ACHN (cell line): ENCODE measurements around the gene OPCML.

Source experiments
- DNase-seq: peaks from one replicate; pipeline ENCODE4 v3.0.0-alpha.2; 2015
- in situ Hi-C: cut with HindIII; loops from 2 replicates; pipeline ENCODE4 v1.10.0; 2017; ENCODE audit warnings: low sequenced_read_pairs, low pct_ligation_motif_present, low pct_unique_long_range_greater_than_20kb

The OPCML gene

GRCh38 chr11:132881622-132882021, 650.7 kb downstream of the OPCML start:
- in situ Hi-C loops, result no loop called here

GRCh38 chr11:132878111-132878510, 654.2 kb downstream of the OPCML start:
- no peak for DNase-seq
- in situ Hi-C loops, result no loop called here

More at GRCh38 chr11:132881622-132882021, 650.7 kb downstream of the OPCML start:
- no peak for DNase-seq

GRCh38 chr11:132876705-132877104, 655.6 kb downstream of the OPCML start:
- DNase-seq, result no peak
- in situ Hi-C loops, result no loop called here

- in situ Hi-C loops, result no loop called here
- DNase-seq, result no peak
These were observed 656.1 kb downstream of the OPCML start for GRCh38 chr11:132876239-132876638.

GRCh38 chr11:132874638-132875037, 657.7 kb downstream of the OPCML start:
- in situ Hi-C loops, result no loop called here
- no peak for DNase-seq

GRCh38 chr11:132873841-132874240, 658.5 kb downstream of the OPCML start:
- in situ Hi-C loops, result no loop called here
- no peak for DNase-seq

GRCh38 chr11:132872211-132872610, 660.1 kb downstream of the OPCML start:
- in situ Hi-C loops, result no loop called here
- DNase-seq, result no peak

- in situ Hi-C loops, result no loop called here
- DNase-seq, result no peak
These were observed 665.3 kb downstream of the OPCML start for GRCh38 chr11:132866783-132867545.

- DNase-seq, result no peak
- in situ Hi-C loops, result no loop called here
These were observed 666.7 kb downstream of the OPCML start for GRCh38 chr11:132865623-132866022.

GRCh38 chr11:132864811-132865576, 667.3 kb downstream of the OPCML start:
- in situ Hi-C loops, result no loop called here
- DNase-seq, result no peak

GRCh38 chr11:132862933-132863332, 669.4 kb downstream of the OPCML start:
- in situ Hi-C loops, result no loop called here
- no peak for DNase-seq

GRCh38 chr11:132862137-132862536, 670.2 kb downstream of the OPCML start:
- no peak for DNase-seq
- in situ Hi-C loops, result no loop called here

GRCh38 chr11:132859306-132859705, 673.0 kb downstream of the OPCML start:
- in situ Hi-C loops, result no loop called here
- DNase-seq, result no peak

- no peak for DNase-seq
- in situ Hi-C loops, result no loop called here
These were observed 674.1 kb downstream of the OPCML start for GRCh38 chr11:132858223-132858622.

GRCh38 chr11:132856032-132856431, 676.3 kb downstream of the OPCML start:
- no peak for DNase-seq
- in situ Hi-C loops, result no loop called here

GRCh38 chr11:132855516-132855915, 676.8 kb downstream of the OPCML start:
- DNase-seq, result no peak
- in situ Hi-C loops, result no loop called here

- no peak for DNase-seq
- in situ Hi-C loops, result no loop called here
These were observed 678.4 kb downstream of the OPCML start for GRCh38 chr11:132853886-132854285.

- DNase-seq, result no peak
- in situ Hi-C loops, result no loop called here
These were observed 679.9 kb downstream of the OPCML start for GRCh38 chr11:132852361-132852760.

GRCh38 chr11:132851247-132851646, 681.1 kb downstream of the OPCML start:
- in situ Hi-C loops, result no loop called here
- no peak for DNase-seq

- in situ Hi-C loops, result no loop called here
- DNase-seq, result no peak
These were observed 682.0 kb downstream of the OPCML start for GRCh38 chr11:132850266-132850665.
